ENCODE results near the gene MRPS21.
A peak's percentile ranks its signal among the peaks of the same experiment; 100 is the strongest.

Gene MRPS21

DNA sequence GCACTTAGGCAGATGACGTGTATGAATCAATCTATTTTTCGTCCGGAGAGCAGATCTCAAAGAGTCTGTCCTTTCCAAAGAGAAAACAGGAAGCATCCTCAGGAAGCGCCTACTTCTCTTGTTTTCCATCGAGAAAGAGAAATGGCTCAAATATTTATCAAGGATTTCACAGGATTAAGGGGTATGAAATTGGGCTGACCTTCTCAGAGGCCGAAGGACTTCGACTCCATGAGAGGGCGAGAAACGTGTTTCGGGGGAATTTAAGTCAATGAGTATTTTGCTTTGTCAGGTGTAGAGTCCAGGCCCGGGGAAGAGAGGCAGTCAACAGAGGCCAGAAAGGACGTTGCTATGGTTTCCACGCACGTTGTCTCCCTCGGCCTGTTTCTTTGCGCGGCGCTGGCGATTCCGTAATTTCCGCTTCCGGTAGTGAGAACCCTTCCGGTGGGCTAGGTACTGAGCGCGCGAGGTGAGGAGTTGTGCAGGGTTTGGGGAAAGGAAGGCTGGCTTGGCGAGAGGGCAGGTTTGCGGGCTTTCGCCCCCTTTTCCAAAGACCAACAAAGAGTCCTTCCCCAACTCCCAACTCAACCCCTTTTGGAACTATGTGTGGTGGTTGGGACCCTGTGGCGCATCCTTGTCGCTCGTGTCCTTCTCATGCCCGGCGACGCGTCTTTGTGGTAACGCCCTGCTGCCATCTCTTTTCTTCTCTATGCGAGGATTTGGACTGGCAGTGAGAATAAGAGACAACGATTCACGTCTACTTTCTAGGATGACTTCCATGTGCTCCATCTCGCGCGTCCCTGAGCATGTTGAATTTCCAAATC is at the start of gene MRPS21:
MRPS21 (plus strand) TSS at position 429 of the 821 bp plus-strand sequence. CDS start 506 bp downstream, outside the sequence.
- DNase-seq (ENCODE audit: low spot score), result peak; percentile 95

DNA sequence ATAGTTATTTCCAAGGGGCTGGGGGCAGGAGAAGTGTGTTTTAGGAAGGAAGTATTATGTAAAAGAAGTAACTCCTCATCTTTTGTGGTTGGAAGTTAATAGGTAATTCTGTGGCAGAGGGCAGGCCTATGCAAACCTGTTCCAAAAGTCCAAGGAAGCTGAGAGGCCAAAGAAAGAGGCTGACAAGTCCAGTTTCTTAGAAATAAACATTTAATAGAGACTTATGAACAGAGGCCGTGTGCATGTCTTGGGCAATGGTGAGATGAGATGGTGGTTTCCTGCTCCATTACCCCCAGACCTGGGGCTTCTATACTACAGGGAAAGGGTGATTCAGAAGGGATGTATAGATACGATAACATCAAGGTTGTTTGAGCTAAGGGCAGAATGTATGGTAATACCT is 43.7 kb upstream of the MRPS21 start:
- DNase-seq (ENCODE audit: low spot score), result no peak

DNA sequence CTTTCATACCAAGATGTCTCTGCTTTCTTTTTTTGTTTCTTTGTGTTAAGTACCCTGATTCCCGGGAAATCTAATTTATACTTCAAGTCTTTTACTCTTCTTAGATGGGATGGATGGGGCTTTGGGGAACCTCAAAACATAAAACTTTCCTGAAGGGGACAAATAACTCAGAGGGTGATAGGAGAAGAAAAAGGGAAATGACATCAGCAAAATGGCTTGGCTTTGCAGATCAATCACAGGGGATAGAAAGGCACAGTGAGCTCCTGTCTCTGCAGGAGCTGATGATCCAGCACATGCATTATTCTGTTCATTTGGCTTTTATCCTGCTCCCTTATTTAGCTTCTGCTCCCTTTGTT is 37.5 kb upstream of the MRPS21 start:
- DNase-seq (ENCODE audit: low spot score), result no peak

GRCh38 chr1:150256554-150257341 is 36.9 kb upstream of the MRPS21 start:
- DNase-seq (ENCODE audit: low spot score), result peak; percentile 87

DNA sequence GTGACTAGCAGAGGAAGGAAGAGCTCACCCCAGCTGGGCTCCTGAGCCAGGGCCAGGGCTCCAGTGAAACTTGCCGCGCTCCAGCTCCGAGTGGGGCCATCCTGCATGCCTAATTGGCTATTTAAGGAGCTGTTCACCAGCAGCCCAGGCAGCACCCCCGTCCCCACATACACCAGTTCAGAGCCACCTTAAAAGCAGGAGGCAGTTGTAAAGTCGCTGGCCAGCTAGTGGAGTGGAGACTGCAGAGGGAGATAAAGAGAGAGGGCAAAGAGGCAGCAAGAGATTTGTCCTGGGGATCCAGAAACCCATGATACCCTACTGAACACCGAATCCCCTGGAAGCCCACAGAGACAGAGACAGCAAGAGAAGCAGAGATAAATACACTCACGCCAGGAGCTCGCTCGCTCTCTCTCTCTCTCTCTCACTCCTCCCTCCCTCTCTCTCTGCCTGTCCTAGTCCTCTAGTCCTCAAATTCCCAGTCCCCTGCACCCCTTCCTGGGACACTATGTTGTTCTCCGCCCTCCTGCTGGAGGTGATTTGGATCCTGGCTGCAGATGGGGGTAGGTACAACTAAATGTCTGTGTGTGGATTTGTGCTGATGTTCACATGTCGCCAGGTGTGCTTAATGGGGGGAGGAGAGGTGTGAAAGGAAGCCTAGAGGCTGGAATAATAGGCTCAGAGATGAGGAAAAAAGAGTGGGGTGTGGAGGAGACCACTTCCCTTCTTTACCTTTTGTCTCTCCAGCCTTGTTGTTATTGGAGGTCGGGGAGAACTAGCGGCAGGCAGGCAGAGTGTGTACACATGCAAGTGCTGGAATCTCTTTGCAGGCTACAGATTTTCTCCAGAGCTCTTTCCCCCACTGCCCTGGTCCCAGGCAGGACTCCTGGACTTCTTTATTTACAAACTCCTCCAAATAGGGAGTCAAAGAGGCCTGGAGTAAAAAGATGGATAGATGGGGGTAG is 35.8 kb upstream of the MRPS21 start, which contains the start of gene CA14:
CA14 (plus strand) TSS at position 151 of the 962 bp plus-strand sequence; CDS start at position 506, 355 bp downstream.
- DNase-seq (ENCODE audit: low spot score), result peak; percentile 77

- DNase-seq (ENCODE audit: low spot score), result peak; percentile 49
Measured at GRCh38 chr1:150259217-150259616, 34.4 kb upstream of the MRPS21 start.

- no peak for DNase-seq (ENCODE audit: low spot score)
Measured at GRCh38 chr1:150259758-150260669, 33.6 kb upstream of the MRPS21 start.

DNA sequence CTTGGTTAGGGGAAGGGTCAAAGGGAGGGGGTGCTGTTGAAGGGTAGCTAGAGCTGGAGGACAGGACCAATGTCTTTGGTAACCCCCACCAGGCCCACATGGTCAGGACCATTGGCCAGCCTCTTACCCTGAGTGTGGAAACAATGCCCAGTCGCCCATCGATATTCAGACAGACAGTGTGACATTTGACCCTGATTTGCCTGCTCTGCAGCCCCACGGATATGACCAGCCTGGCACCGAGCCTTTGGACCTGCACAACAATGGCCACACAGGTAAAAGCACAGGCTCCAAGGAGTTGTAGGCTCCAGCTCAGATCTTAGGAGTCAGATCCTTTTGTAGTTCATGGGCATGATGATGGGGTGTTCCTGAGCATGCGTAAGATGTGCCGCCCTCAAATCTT is 32.3 kb upstream of the MRPS21 start:
- DNase-seq (ENCODE audit: low spot score), result no peak

DNA sequence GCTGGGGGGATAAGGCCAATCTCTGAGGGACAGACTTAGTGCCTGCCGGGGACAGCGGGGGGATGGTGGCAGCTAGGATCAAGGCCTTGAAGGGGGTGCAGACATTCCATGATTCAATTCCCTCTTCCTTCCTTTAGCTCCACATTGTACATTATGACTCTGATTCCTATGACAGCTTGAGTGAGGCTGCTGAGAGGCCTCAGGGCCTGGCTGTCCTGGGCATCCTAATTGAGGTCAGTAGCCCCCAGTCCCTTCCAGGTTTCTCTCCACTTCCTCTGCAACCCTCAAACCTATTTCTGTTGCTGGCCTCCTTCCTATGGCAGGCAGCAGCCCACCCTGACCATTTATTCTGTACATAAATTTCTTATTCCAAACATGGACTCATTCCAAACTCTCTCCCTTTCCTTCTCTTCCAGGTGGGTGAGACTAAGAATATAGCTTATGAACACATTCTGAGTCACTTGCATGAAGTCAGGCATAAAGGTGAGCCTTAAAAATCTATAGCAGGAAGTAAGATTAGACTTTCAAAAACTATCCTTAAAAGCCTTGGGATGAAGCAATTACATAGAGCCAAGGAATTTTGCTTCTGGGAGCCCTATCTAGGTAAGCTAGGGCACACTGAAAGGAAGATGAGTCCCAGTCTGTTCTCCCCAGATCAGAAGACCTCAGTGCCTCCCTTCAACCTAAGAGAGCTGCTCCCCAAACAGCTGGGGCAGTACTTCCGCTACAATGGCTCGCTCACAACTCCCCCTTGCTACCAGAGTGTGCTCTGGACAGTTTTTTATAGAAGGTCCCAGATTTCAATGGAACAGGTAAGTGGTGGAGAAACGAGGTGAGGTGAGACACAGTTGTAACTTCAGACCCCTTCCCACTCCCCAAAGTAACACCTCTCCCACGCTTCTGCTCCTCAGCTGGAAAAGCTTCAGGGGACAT is 31.0 kb upstream of the MRPS21 start:
- no peak for DNase-seq (ENCODE audit: low spot score)

- DNase-seq (ENCODE audit: low spot score), result no peak
Measured at GRCh38 chr1:150263549-150263948, 30.1 kb upstream of the MRPS21 start.

GRCh38 chr1:150267896-150268295 is 25.8 kb upstream of the MRPS21 start:
- no peak for DNase-seq (ENCODE audit: low spot score)

- DNase-seq (ENCODE audit: low spot score), result no peak
Measured at GRCh38 chr1:150268340-150268704, 25.3 kb upstream of the MRPS21 start.

- peak; percentile 98 for DNase-seq (ENCODE audit: low spot score)
Measured at GRCh38 chr1:150268705-150269403, 24.8 kb upstream of the MRPS21 start, which contains the start of gene APH1A. TSS of gene APH1A (minus strand) at chr1:150269016. CDS start at chr1:150268810, 206 bp downstream.

DNA sequence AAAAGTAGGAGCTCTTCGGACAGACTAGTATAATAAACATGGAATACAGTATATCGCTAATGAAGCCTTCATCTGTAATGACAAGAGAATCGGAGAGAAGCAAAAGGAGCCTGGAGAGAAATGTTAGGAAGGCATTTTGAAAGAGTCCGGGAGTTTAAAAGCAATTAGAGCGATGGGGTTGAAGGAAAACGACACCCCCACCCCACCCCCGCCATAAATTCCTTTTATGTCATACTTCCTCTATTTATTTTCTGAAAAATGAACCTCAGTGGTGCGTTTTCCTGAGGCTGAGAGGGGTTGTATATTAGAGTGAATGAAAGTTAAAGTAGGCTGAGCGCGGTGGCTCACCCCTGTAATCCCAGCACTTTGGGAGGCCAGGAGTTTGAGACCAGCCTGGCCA is 24.2 kb upstream of the MRPS21 start:
- DNase-seq (ENCODE audit: low spot score), result no peak

DNA sequence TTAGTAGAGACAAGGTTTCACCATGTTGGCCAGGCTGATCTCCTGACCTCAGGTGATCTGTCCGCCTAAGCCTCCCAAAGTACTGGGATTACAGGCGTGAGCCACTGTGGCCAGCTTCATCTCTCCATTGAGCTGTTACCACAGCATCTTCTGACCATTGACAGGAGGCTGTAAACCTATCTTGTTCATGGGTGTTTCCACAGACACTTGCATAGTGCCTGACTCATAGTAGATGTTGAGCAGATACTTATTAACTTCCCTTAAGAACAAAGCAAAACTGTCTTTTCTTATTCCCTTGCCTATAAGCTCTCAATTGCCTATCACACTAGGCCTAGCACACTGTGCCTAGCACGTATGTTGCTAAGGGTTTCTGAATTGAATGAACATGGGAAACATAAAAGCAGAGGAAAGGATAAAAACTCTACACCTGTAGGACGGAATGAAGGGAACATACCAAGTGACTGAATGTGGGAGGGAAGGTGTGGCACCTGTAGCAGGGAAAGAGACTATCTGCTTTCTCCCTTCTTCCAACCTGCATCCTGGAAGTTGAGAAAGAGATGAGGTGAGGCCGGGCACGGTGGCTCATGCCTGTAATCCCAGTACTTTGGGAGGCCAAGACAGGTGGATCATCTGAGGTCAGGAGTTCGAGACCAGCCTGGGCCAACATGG is 22.2 kb upstream of the MRPS21 start:
- no peak for DNase-seq (ENCODE audit: low spot score)

DNA sequence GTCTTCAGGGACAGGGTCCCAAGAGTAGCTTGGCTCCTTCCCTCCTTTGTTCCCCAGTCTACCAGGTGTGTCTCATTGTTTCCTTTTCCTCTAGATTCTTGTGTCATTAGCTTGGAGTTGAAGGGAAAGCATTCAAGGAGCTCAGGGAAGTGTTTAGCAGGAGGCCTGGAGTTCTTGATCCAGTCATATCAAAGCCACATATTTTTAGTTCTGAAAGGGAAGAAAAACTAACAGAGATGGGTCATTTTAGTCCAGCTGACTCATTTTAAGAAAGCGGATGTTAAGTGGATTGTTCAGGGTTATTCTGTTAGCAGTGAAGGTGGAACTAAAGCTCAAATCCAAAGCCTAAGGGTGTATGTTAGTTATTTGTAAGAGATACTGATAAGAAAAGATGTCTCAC is 20.4 kb upstream of the MRPS21 start:
- DNase-seq (ENCODE audit: low spot score), result no peak

DNA sequence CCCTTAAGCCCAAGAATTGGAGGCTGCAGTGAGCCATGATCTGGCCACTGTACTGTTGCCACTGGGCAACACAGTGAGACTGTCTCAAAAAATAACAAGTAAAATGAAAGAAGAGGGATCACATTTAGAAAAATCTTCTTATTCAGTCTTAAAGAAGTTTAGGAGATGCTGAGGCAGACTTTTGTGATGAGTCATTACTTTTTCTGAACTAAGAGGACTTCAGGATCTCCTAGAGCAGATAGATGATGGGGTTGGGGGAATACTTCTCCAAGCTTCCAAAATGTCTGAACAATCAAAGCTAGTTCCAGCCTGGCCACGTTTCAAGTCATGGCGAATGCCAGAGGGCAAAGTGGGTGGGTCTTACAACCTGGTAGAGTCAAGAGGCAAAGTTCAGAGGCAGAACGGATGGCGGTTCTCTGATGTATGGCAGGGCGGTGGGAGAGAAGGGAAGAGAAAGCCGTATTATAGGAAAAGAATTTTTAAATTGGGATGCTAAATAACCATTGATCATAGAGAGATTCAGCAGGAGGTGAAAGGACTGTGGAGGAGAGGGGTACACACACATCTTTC is 13.4 kb upstream of the MRPS21 start:
- no peak for DNase-seq (ENCODE audit: low spot score)

- DNase-seq (ENCODE audit: low spot score), result peak; percentile 80
Measured at GRCh38 chr1:150281221-150281757, 12.4 kb upstream of the MRPS21 start.
